HG03135 (cell line): Measurements from ENCODE around the gene TRAF2.
"Not testable (repeated sequence)": the region's sequence is repeated elsewhere in the genome, so short reads cannot be mapped to it uniquely, and the experiment has no call there.

ENCODE experiments used
- ATAC-seq: cut with Tn5 transposase; IDR thresholded peaks from one replicate; pipeline ENCODE4 v1.9.1; 2021; ENCODE audit warnings: mild to moderate bottlenecking, moderate library complexity; ENCODE audit not compliant: unreplicated experiment

The TRAF2 gene

GRCh38 chr9:136876476-136876875, 9.8 kb upstream of the TRAF2 start:
- ATAC-seq = no peak

GRCh38 chr9:136880651-136881050, 5.7 kb upstream of the TRAF2 start:
- ATAC-seq = no peak

- ATAC-seq = no peak
These were observed 4.6 kb upstream of the TRAF2 start for GRCh38 chr9:136881691-136882108.

GRCh38 chr9:136882109-136882946, 4.0 kb upstream of the TRAF2 start:
- ATAC-seq = no peak

GRCh38 chr9:136882947-136883283, 3.4 kb upstream of the TRAF2 start:
- not testable (repeated sequence) for ATAC-seq

- not testable (repeated sequence) for ATAC-seq
These were observed 2.6 kb upstream of the TRAF2 start for GRCh38 chr9:136883670-136884069.

- ATAC-seq = peak; percentile 44
These were observed 588 bp downstream of the TRAF2 start for GRCh38 chr9:136886610-136887597.

GRCh38 chr9:136888454-136888853, 2.1 kb downstream of the TRAF2 start:
- no peak for ATAC-seq

- ATAC-seq = no peak
These were observed 3.5 kb downstream of the TRAF2 start for GRCh38 chr9:136889858-136890257.

- no peak for ATAC-seq
These were observed 4.3 kb downstream of the TRAF2 start for GRCh38 chr9:136890661-136891060.

- no peak for ATAC-seq
These were observed 9.7 kb downstream of the TRAF2 start for GRCh38 chr9:136896027-136896426.

GRCh38 chr9:136898483-136899100, 12.3 kb downstream of the TRAF2 start:
- no peak for ATAC-seq

- no peak for ATAC-seq
These were observed 12.9 kb downstream of the TRAF2 start for GRCh38 chr9:136899196-136899595.

GRCh38 chr9:136900556-136900955, 14.2 kb downstream of the TRAF2 start:
- no peak for ATAC-seq

GRCh38 chr9:136900988-136901515, 14.7 kb downstream of the TRAF2 start:
- ATAC-seq = no peak

GRCh38 chr9:136901516-136902258, 15.4 kb downstream of the TRAF2 start:
- peak; percentile 45 for ATAC-seq

GRCh38 chr9:136902259-136902821, 16.0 kb downstream of the TRAF2 start:
- ATAC-seq = peak; percentile 59

GRCh38 chr9:136903041-136903554, 16.8 kb downstream of the TRAF2 start:
- no peak for ATAC-seq

GRCh38 chr9:136906266-136906665, 19.9 kb downstream of the TRAF2 start:
- no peak for ATAC-seq
